HEK293 (cell line): ENCODE results near the gene PLEKHA7.
A peak's percentile ranks its signal among the peaks of the same experiment; 100 is the strongest.

ENCODE experiments used
- CTCF ChIA-PET: fragments of 350-600 bp; formaldehyde crosslinking; extraction: SDS; loops from one replicate; lab custom pipeline; 2021; ENCODE audit warnings: antibody characterized with exemption; lab: Yijun Ruan, JAX
- POLR2A ChIA-PET: fragments of 300-600 bp; formaldehyde crosslinking; extraction: SDS; loops from one replicate; lab custom pipeline; 2020; ENCODE audit warnings: antibody characterized with exemption, inconsistent platforms; lab: Yijun Ruan, JAX
- H3K27ac ChIP-seq: fragments of 200-500 bp; sonication (Bioruptor generic); 2 replicates; pipeline ENCODE4 v1.5.1; 2014; ENCODE audit warnings: low read depth, low read length, control low read depth, inconsistent platforms; ENCODE audit errors: extremely low read depth
- H3K36me3 ChIP-seq, 2 experiments: fragments of 200-500 bp in 1 of 2; sonication (Bioruptor generic) in 1 of 2; 1 replicate in 1 of 2; 2 replicates in 1 of 2; pipeline ENCODE4 v1.5.1; 2014 to 2017; ENCODE audit warnings: inconsistent platforms in 2 of 2, low read length in 2 of 2; ENCODE audit not compliant: control insufficient read depth in 2 of 2, insufficient read depth in 1 of 2
- H3K4me1 ChIP-seq: fragments of 200-500 bp; sonication (Bioruptor generic); 2 replicates; pipeline ENCODE4 v1.5.1; 2014; ENCODE audit warnings: mild to moderate bottlenecking, low read length, inconsistent platforms; ENCODE audit not compliant: control insufficient read depth, insufficient read depth
- H3K4me3 ChIP-seq: 2 replicates; pipeline ENCODE4 v1.5.1; 2011; ENCODE audit warnings: low read depth, mild to moderate bottlenecking, control low read depth, low read length, moderate library complexity
- H3K9me3 ChIP-seq: fragments of 200-500 bp; sonication (Bioruptor generic); 2 replicates; pipeline ENCODE4 v1.5.1; 2014; ENCODE audit warnings: low read depth, low read length, inconsistent platforms; ENCODE audit not compliant: control insufficient read depth, insufficient read depth
- HOXD13 ChIP-seq: sonication (generic); formaldehyde crosslinking; IDR thresholded peaks from 2 replicates; pipeline ENCODE4 v1.8.0; 2022; ENCODE audit warnings: missing genetic modification reagents, borderline replicate concordance
- PRDM1 ChIP-seq: fragments of 450-650 bp; formaldehyde crosslinking; IDR thresholded peaks from 2 replicates; pipeline ENCODE4; 2016; ENCODE audit warnings: missing biosample characterization, missing genetic modification characterization
- PRDM10 ChIP-seq: fragments of 450-650 bp; formaldehyde crosslinking; IDR thresholded peaks from 2 replicates; pipeline ENCODE4 v1.5.1; 2016; ENCODE audit warnings: missing biosample characterization, missing genetic modification characterization
- ZBTB20 ChIP-seq: fragments of 450-650 bp; formaldehyde crosslinking; IDR thresholded peaks from 2 replicates; pipeline ENCODE4 v1.5.1; 2016; ENCODE audit warnings: missing biosample characterization, missing genetic modification characterization
- ZBTB44 ChIP-seq: fragments of 450-650 bp; IDR thresholded peaks from 2 replicates; pipeline ENCODE4 v1.5.1; 2018; ENCODE audit warnings: missing biosample characterization, mild to moderate bottlenecking, missing genetic modification characterization
- ZFP69B ChIP-seq: fragments of 450-650 bp; formaldehyde crosslinking; IDR thresholded peaks from 2 replicates; pipeline ENCODE4 v1.5.1; 2016; ENCODE audit warnings: missing biosample characterization, missing genetic modification characterization
- ZIC2 ChIP-seq: fragments of 450-650 bp; formaldehyde crosslinking; IDR thresholded peaks from 2 replicates; pipeline ENCODE4 v1.5.1; 2016; ENCODE audit warnings: missing biosample characterization, missing genetic modification characterization
- ZNF140 ChIP-seq: fragments of 450-650 bp; formaldehyde crosslinking; IDR thresholded peaks from 2 replicates; pipeline ENCODE4 v1.5.1; 2016; ENCODE audit warnings: missing biosample characterization, missing genetic modification characterization
- ZNF398 ChIP-seq: fragments of 450-650 bp; formaldehyde crosslinking; IDR thresholded peaks from 2 replicates; pipeline ENCODE4 v1.5.1; 2017; ENCODE audit warnings: missing biosample characterization, missing genetic modification characterization
- ZNF423 ChIP-seq: fragments of 450-650 bp; formaldehyde crosslinking; IDR thresholded peaks from 2 replicates; pipeline ENCODE4 v1.5.1; 2016; ENCODE audit warnings: missing biosample characterization, missing genetic modification characterization
- ZNF558 ChIP-seq: fragments of 450-650 bp; formaldehyde crosslinking; IDR thresholded peaks from 2 replicates; pipeline ENCODE4 v1.5.1; 2016; ENCODE audit warnings: missing biosample characterization, missing genetic modification characterization
- ZNF654 ChIP-seq: fragments of 450-650 bp; formaldehyde crosslinking; IDR thresholded peaks from 2 replicates; pipeline ENCODE4 v1.5.1; 2016; ENCODE audit warnings: low read depth, missing biosample characterization, missing genetic modification characterization
- ZNF677 ChIP-seq: fragments of 450-650 bp; IDR thresholded peaks from 2 replicates; pipeline ENCODE4 v1.5.0; 2018; ENCODE audit warnings: missing biosample characterization, mild to moderate bottlenecking, missing genetic modification characterization, moderate library complexity
- ZSCAN30 ChIP-seq: fragments of 450-650 bp; IDR thresholded peaks from 2 replicates; pipeline ENCODE4 v1.5.1; 2018; ENCODE audit warnings: missing biosample characterization, mild to moderate bottlenecking, missing genetic modification characterization, moderate library complexity
- TF ChIP-seq, protein P1 (sequence below): fragments of 450-650 bp; formaldehyde crosslinking; IDR thresholded peaks from 2 replicates; pipeline ENCODE4 v1.5.1; 2017; ENCODE audit warnings: missing biosample characterization, missing genetic modification characterization
- TF ChIP-seq, protein P2 (sequence below): fragments of 450-650 bp; formaldehyde crosslinking; IDR thresholded peaks from 2 replicates; pipeline ENCODE4 v1.5.1; 2016; ENCODE audit warnings: missing biosample characterization, missing genetic modification characterization
- TF ChIP-seq, protein P3 (sequence below): fragments of 450-650 bp; formaldehyde crosslinking; IDR thresholded peaks from 2 replicates; pipeline ENCODE4 v1.5.1; 2016; ENCODE audit warnings: missing biosample characterization, missing genetic modification characterization
- TF ChIP-seq, protein P4 (sequence below): fragments of 450-650 bp; formaldehyde crosslinking; IDR thresholded peaks from 2 replicates; pipeline ENCODE4 v1.5.1; 2016; ENCODE audit warnings: missing biosample characterization, missing genetic modification characterization

Gene PLEKHA7

GRCh38 chr11:16946477-16947282, 67.5 kb downstream of the PLEKHA7 start:
- Histone ChIP-seq H3K4me3 (no peak overlapping the region), H3K27ac (no peak overlapping the region), H3K4me1 (no peaks in the 10 kb centered on the region), H3K36me3 (no peaks in the 10 kb centered on the region), H3K9me3 (no peaks in the 10 kb centered on the region)
- ChIA-PET CTCF (interaction anchor here (0.6 to 5.0 kb wide), 9 partner anchors 10 to 162 kb away, joined by 3 to 40 read pairs (median 4); no protein-coding TSS in a partner anchor), POLR2A (interaction anchor here (1.6 kb wide), 1 partner anchor 117 kb away, joined by 5 read pairs; no protein-coding TSS in a partner anchor)
- TF ChIP-seq ZBTB44 (tag by site-specific recombination) (no peak), ZBTB20 (tag by site-specific recombination) (peak; percentile 57; the same call in 1 of the 2 replicates)

DNA sequence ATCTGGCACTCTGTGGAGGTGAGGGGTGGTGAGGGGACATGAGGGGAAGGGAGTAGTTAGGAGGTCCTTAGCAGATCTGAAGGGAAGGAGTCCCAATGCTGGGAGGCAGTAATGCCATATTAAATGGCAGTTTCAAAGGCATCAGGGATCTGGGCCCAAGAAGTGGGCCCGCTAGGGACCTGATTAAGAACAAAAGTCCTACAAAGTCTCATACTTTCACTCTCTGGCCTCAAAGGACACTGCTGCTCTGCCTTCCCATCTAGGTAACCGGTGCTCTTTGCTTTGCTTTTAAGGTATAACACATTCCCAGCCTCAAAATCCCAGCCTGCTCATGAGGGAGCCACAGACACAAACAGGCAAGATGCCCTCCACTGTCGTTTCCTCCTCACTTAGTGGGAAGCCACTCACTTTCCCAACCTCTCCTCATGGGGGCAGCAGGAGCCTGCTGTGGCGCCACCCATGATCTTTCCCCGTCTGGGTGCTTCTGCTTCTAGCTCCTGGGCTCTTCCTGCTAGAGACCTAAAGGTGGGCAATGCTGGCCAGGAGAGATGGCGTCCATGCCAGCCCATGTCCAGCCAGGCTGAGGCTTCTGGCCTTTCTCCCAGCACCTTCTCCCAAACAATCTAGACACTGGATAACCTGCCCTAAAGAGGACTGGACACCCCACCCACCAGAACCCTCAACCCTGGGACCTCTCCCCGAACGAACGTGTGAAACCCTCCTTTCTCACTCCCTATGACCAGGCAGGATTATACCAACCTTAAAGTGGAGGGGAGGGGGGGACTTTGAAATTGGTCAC, 68.3 kb downstream of the PLEKHA7 start:
- TF ChIP-seq ZNF140 (no peak), ZIC2 (tag by site-specific recombination) (peak; percentile 56), ZNF654 (peak; percentile 70), PRDM10 (tag by site-specific recombination) (peak; percentile 89), HOXD13 (no peak), ZNF398 (tag by site-specific recombination) (no peak), ZSCAN30 (tag by site-specific recombination) (no peak), ZNF677 (tag by site-specific recombination) (no peak), PRDM1 (tag by site-specific recombination) (peak; percentile 79), ZFP69B (tag by site-specific recombination) (peak; percentile 86), ZNF423 (tag by site-specific recombination) (0 out of 2 replicates have a peak, but pooled peaks have one; percentile 39), ZNF558 (tag by site-specific recombination) (no peak)
- TF ChIP-seq, protein P1, sequence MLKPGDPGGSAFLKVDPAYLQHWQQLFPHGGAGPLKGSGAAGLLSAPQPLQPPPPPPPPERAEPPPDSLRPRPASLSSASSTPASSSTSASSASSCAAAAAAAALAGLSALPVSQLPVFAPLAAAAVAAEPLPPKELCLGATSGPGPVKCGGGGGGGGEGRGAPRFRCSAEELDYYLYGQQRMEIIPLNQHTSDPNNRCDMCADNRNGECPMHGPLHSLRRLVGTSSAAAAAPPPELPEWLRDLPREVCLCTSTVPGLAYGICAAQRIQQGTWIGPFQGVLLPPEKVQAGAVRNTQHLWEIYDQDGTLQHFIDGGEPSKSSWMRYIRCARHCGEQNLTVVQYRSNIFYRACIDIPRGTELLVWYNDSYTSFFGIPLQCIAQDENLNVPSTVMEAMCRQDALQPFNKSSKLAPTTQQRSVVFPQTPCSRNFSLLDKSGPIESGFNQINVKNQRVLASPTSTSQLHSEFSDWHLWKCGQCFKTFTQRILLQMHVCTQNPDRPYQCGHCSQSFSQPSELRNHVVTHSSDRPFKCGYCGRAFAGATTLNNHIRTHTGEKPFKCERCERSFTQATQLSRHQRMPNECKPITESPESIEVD (tag by site-specific recombination) = no peak
- TF ChIP-seq, protein P2, sequence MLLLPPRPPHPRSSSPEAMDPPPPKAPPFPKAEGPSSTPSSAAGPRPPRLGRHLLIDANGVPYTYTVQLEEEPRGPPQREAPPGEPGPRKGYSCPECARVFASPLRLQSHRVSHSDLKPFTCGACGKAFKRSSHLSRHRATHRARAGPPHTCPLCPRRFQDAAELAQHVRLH = no peak
- TF ChIP-seq, protein P3, sequence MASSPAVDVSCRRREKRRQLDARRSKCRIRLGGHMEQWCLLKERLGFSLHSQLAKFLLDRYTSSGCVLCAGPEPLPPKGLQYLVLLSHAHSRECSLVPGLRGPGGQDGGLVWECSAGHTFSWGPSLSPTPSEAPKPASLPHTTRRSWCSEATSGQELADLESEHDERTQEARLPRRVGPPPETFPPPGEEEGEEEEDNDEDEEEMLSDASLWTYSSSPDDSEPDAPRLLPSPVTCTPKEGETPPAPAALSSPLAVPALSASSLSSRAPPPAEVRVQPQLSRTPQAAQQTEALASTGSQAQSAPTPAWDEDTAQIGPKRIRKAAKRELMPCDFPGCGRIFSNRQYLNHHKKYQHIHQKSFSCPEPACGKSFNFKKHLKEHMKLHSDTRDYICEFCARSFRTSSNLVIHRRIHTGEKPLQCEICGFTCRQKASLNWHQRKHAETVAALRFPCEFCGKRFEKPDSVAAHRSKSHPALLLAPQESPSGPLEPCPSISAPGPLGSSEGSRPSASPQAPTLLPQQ = peak; percentile 88
- TF ChIP-seq, protein P4, sequence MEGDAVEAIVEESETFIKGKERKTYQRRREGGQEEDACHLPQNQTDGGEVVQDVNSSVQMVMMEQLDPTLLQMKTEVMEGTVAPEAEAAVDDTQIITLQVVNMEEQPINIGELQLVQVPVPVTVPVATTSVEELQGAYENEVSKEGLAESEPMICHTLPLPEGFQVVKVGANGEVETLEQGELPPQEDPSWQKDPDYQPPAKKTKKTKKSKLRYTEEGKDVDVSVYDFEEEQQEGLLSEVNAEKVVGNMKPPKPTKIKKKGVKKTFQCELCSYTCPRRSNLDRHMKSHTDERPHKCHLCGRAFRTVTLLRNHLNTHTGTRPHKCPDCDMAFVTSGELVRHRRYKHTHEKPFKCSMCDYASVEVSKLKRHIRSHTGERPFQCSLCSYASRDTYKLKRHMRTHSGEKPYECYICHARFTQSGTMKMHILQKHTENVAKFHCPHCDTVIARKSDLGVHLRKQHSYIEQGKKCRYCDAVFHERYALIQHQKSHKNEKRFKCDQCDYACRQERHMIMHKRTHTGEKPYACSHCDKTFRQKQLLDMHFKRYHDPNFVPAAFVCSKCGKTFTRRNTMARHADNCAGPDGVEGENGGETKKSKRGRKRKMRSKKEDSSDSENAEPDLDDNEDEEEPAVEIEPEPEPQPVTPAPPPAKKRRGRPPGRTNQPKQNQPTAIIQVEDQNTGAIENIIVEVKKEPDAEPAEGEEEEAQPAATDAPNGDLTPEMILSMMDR (tag by site-specific recombination) = peak; percentile 76
- H3K4me3 ChIP-seq = no peak overlapping the region
- ChIA-PET POLR2A (interaction anchor here (1.6 kb wide), 1 partner anchor 118 kb away, joined by 5 read pairs; no protein-coding TSS in a partner anchor), CTCF (interaction anchor here (0.6 to 5.0 kb wide), 14 partner anchors 9 to 716 kb away, joined by 3 to 40 read pairs (median 3); no protein-coding TSS in a partner anchor)
- no peaks in the 10 kb centered on the region for H3K9me3 ChIP-seq
- H3K27ac ChIP-seq = no peak overlapping the region
- no peaks in the 10 kb centered on the region for H3K36me3 ChIP-seq
- H3K4me1 ChIP-seq = no peaks in the 10 kb centered on the region
